NCI-H2196 treated with DMSO at 0.1 percent for 48 hours (cell line): Measurements from ENCODE around the gene FAM3B.
"Not testable (repeated sequence)": the region's sequence is repeated elsewhere in the genome, so short reads cannot be mapped to it uniquely, and the experiment has no call there.

ENCODE experiments used
- DNase-seq: peaks from one replicate; lab custom pipeline; 2025; ENCODE audit not compliant: unreplicated experiment; lab: John Stamatoyannopoulos, UW

The FAM3B gene

GRCh38 chr21:41349619-41350390 lies 33.2 kb downstream of the FAM3B start:
- no peak for DNase-seq

GRCh38 chr21:41350436-41351155 lies 34.0 kb downstream of the FAM3B start:
- DNase-seq: no peak

GRCh38 chr21:41357546-41357945 lies 40.9 kb downstream of the FAM3B start:
- no peak for DNase-seq

DNA sequence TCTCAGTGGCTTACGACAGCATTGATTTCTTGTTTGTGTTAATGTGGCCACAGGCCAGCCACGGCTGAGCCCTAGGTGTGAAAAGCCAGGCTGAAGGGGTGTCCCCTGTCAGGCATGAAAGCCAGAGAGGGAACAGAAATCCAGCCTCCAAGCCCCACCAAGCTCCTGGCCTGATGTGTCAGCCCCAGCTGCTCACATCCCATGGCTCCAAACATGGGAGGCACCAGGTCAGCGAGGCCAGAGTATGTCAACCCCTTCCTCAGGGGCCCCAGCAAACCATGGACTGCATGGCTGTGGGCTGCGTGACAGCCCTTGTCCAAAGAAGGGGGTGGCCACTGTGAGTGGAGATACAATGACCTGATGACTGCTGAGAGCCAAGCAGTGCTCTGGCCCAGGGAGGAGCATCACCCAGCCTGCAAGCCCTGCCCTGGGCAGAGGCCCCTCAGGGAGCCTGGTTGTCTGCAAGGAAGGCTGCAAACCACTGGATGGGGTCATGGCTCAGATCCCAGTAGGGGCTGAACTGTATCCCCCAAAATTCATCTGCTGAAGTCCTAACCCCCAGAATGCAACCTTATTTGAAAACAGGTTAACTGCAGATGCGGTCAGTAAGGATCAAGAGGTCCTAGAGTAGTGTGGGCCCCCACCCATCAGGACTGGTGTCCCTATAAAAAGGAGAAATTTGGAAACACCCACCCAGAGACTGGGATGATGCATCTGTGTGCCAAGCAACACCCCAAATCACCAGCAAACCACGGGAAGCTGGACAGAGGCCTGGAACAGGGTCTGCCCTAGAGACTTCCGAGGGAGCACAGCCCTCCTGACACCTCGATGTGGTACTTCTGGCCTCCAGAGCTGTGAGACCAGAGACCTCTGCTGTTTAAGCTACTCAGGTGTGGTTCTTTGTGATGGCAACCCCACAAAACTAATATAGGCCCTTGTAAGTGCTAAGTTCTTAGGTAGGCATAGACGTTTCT lies 41.9 kb downstream of the FAM3B start:
- DNase-seq: no peak

- no peak for DNase-seq
Measured at GRCh38 chr21:41359286-41359685, 42.7 kb downstream of the FAM3B start.

GRCh38 chr21:41359754-41360071 lies 43.1 kb downstream of the FAM3B start:
- DNase-seq: not testable (repeated sequence)

DNA sequence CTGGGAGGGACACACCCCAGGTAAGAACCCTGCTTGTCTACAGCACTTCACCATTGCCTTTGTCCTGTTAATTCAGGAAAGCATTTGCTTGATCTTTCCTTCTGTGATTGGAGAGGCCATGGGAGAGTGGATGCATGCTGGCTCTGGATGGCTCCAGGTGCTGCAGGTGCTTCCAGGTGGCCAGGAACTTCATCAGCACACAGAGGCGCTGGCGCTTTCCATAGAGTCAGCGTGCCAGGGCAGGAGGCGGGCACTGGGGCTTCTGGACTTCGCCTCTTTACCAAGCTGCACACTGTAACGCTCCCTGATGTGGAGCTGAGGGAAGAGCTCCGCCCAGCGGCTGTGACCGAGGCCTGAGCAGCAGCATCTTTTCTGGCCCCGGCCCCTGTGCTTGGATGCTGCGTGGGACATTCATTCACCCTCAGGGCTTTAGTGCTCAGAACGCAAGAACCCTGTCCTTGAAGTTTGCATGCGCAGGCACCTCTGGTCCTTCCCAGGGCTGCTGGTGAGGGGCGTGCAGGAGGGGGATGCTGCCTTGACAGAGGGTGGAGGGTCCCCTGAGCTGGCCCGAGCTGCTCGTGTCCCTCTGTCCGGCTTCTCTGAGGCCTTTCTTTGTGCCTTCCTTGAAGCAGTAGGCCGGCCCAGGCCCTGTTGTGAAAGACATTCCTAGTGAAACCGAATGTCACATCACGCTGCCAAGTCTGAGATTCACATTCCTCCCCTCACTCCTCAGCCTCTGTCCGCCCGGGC lies 43.6 kb downstream of the FAM3B start:
- peak; percentile 56 for DNase-seq

- no peak for DNase-seq
Measured at GRCh38 chr21:41361053-41361785, 44.6 kb downstream of the FAM3B start.

DNA sequence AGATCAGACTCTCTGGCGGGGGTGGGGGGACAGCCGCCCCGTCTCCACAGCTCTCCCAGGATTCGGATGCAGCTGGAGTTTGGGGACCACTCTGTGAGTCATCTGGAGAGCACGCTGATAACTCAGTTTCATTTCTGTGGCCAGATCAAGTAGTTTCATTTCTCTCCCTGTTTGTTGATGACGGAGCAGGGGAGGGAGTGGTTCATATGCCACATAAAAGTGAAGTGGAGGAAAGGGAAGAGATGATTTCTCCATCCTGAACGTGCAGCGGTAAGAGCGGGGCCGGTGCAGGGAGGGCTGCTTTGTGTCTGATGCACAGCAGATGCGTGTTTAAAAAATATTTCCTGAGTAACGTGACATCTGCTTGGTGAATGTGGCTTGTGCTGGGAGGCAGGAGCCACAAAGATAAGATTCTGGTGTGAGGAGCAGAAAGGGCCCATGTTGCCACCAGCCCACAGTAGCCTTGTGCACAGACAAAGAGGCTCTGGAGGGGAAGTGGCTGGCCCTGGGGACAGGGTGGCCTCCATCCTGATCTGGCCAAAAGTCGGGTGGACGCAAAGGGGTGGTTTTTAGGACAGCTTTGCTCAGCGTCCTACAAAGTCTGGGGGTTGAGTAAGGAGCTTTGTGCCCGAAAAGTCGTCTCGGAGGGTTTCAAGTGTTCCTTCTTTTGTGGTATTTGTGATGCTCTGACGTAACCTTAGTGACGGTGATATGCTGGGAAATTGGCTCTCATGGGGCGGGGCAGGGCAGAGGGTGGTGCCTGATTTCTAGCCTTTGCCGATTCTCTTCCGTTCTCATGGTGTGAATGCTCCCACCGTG lies 45.4 kb downstream of the FAM3B start, which contains the start of gene MX2:
Gene MX2 (plus strand): TSS at position 242 of the 819 bp plus-strand sequence. CDS start 14,880 bp downstream, outside the sequence.
- no peak for DNase-seq

GRCh38 chr21:41362605-41363369 lies 46.2 kb downstream of the FAM3B start:
- no peak for DNase-seq

GRCh38 chr21:41363370-41364270 lies 47.0 kb downstream of the FAM3B start:
- DNase-seq: no peak

GRCh38 chr21:41364308-41364707 lies 47.7 kb downstream of the FAM3B start:
- no peak for DNase-seq

GRCh38 chr21:41365377-41366107 lies 48.9 kb downstream of the FAM3B start:
- DNase-seq: no peak

GRCh38 chr21:41366522-41367151 lies 50.0 kb downstream of the FAM3B start:
- no peak for DNase-seq

DNA sequence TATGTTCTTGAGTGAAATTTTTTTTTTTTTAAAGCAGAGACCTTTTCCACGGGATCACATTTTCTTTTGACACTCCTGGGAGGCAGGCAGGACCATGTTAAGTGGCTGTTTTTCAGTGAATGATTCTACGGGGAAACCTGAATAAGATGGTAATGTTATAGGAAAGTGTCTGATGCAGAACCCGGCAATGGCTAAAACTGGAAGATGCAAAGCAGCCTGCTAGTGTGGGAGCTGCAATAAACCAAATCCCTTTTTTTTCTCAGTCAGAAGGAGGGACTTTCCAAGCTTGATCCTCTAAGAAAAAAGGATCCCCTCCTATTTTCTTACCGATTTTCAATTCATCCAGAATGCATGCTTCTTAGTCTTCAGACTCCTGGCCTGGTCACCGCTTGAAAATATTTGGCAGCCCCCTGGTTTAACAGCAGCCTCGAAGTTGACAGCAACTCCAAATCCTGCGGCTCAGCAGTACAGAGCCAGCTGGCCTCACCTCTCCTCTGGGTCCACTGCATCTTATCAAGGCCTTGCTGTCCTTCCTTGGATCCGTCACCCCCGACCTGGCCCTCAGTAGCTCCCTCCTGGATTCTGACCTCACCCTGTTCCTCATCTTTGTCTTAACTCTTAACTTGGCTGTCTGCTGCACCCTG lies 50.8 kb downstream of the FAM3B start:
- no peak for DNase-seq
